H1 (cell line): Measurements from ENCODE around the gene SLC8A3. TPM values are rescaled to one million over a fixed set of nuclear protein-coding genes. Genes with fewer than 3 reads are reported as not detected.

Experiments
- CHD1 ChIP-seq: IDR thresholded peaks from 2 replicates; pipeline ENCODE4 v1.6.1; 2012; ENCODE audit warnings: low read depth, low read length, improper control_type of control experiment
- E2F6 ChIP-seq: IDR thresholded peaks from 2 replicates; pipeline ENCODE4 v1.6.1; 2012; ENCODE audit warnings: inconsistent platforms
- EP300 ChIP-seq, 2 experiments: IDR thresholded peaks; 1 replicate in 1 of 2; 2 replicates in 1 of 2; pipeline ENCODE4 v1.6.1; 2011 to 2012; ENCODE audit warnings: low read depth in 2 of 2, low read length in 2 of 2, mild to moderate bottlenecking in 2 of 2, borderline replicate concordance in 1 of 2, inconsistent platforms in 1 of 2, moderate library complexity in 1 of 2
- PHF8 ChIP-seq: fragments of 200-600 bp; sonication (generic); conservative IDR thresholded peaks from 2 replicates; pipeline ENCODE4 v1.7.1; 2012; ENCODE audit warnings: low read depth, mild to moderate bottlenecking, inconsistent platforms, low read length, moderate library complexity
- polyA plus RNA-seq, 7 experiments: library from polyadenylated mRNA; depleted of rRNA in 3 of 7; stranded (reverse) in 5 of 7; unstranded in 2 of 7; fragments of >200 nt in 5 of 7; fragments of 200-250 nt in 2 of 7; gene quantifications; 1 replicate in 5 of 7; 2 replicates in 1 of 7; 4 replicates in 1 of 7; pipeline versions ENCODE4 v1.2.1 to v1.2.3, GENCODE V29; 2011 to 2013; ENCODE audit warnings: missing spikeins in 2 of 7, mixed read lengths in 2 of 7
- total RNA-seq: library from RNA; stranded (reverse); fragmentation: NEBNext Ultra II Directional; extraction: Animal tissue kit (Norgen Biotek cat#: 25700); gene quantifications from 2 replicates; pipeline ENCODE4 v1.2.1, GENCODE V29; 2021

SLC8A3 gene
- total and polyA plus RNA-seq, 2 of the 8 experiments (the other 6 are each of a cell fraction or from before 2014, with no cell fraction given): 0.38 to 1.1 TPM

DNA sequence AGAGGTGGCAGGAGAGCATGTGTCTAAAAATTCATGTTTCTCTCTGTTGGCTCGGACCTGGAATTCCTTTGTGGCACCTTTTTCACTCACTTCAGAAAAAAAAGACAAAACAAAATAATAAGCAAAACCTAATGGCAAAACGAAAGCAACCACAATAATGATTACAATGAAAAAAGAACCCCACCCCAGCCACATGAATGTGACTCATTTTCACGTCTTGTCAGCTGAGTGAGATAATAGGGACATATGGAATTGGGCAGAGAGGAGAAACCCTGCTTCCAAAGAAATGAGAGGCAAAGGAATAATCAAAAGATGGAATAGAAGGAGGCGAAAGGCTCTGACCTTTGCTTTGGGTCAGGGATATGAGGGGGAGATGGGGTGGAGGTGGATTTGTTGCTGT, 143.4 kb downstream of the SLC8A3 start (continued):
- TF ChIP-seq CHD1 (no peak), EP300 (IDR thresholded peaks at IDR 0.05; ENCODE audit: borderline replicate concordance in 1 of 2, low read depth in 2 of 2, low read length in 2 of 2) (no peak), PHF8 (no peak), E2F6 (no peak)
